CD4-positive, alpha-beta T cell (primary cell): Measurements from ENCODE around the gene PIGZ. TPM values are rescaled to one million over a fixed set of nuclear protein-coding genes. Genes with fewer than 3 reads are reported as not detected.

ENCODE experiments used
- ATAC-seq: fragments of 200-7000 bp; cut with Tn5 transposase; one replicate; pipeline ENCODE4 v1.10.0; 2022; ENCODE audit warnings: mild to moderate bottlenecking; ENCODE audit not compliant: poor library complexity
- CTCF ChIA-PET: fragments of 350-600 bp; sonication (Branson Sonifier 250); formaldehyde crosslinking; loops from one replicate; lab custom pipeline; 2021; ENCODE audit warnings: antibody characterized with exemption, inconsistent platforms; lab: Charles Lee
- POLR2A ChIA-PET: fragments of 350-600 bp; sonication (Branson Sonifier 250); formaldehyde crosslinking; loops from one replicate; lab custom pipeline; 2021; ENCODE audit warnings: antibody characterized with exemption, inconsistent platforms; lab: Charles Lee
- DNase-seq, 14 experiments: peaks; one replicate each; pipeline ENCODE4 v3.0.0-alpha.2; 2013 to 2020; ENCODE audit warnings: mixed read lengths in 2 of 14
- H3K27ac ChIP-seq, 2 donors: one replicate each; pipeline versions ENCODE4 v1.5.1 to v1.7.0; 2013; ENCODE audit warnings: low read length in 2 of 2, low read depth in 1 of 2, mild to moderate bottlenecking in 1 of 2
- H3K27me3 ChIP-seq, 2 experiments: 1 replicate in 1 of 2; 2 replicates in 1 of 2; pipeline versions ENCODE4 v1.6.1 to v1.7.0; 2013; ENCODE audit warnings: low read length in 2 of 2, control low read depth in 1 of 2, mild to moderate bottlenecking in 1 of 2, moderate library complexity in 1 of 2; ENCODE audit not compliant: insufficient read depth in 2 of 2, control insufficient read depth in 1 of 2
- H3K36me3 ChIP-seq: one replicate; pipeline ENCODE4 v1.6.1; 2013; ENCODE audit warnings: low read length, control low read depth; ENCODE audit not compliant: insufficient read depth
- H3K4me1 ChIP-seq: one replicate; pipeline ENCODE4 v1.6.1; 2013; ENCODE audit warnings: low read length, control low read depth; ENCODE audit not compliant: insufficient read depth
- H3K4me3 ChIP-seq: one replicate; pipeline ENCODE4 v1.5.1; 2013; ENCODE audit warnings: mild to moderate bottlenecking, low read length, moderate library complexity
- H3K9me3 ChIP-seq, 2 experiments: 1 replicate in 1 of 2; 2 replicates in 1 of 2; pipeline versions ENCODE4 v1.6.1 to v1.7.0; 2013; ENCODE audit warnings: low read length in 2 of 2, mild to moderate bottlenecking in 2 of 2, control low read depth in 1 of 2, moderate library complexity in 1 of 2; ENCODE audit not compliant: control insufficient read depth in 1 of 2, insufficient read depth in 1 of 2
- H3K27ac Mint-ChIP-seq: one replicate; pipeline ENCODE4 v1.8.0; 2020; ENCODE audit warnings: mixed read lengths
- H3K27me3 Mint-ChIP-seq: one replicate; pipeline ENCODE4 v1.8.0; 2021; ENCODE audit warnings: mixed read lengths
- H3K36me3 Mint-ChIP-seq: one replicate; pipeline ENCODE4 v1.8.0; 2021; ENCODE audit warnings: low read depth, mixed read lengths
- H3K4me1 Mint-ChIP-seq: one replicate; pipeline ENCODE4 v1.8.0; 2021; ENCODE audit warnings: low read depth, mixed read lengths
- H3K4me3 Mint-ChIP-seq: one replicate; pipeline ENCODE4 v1.8.0; 2020; ENCODE audit warnings: mild to moderate bottlenecking, mixed read lengths
- H3K9me3 Mint-ChIP-seq: one replicate; pipeline ENCODE4 v1.8.0; 2020; ENCODE audit warnings: mixed read lengths
- intact Hi-C, 2 experiments: fragments of 100-400 bp; cut with DNase I in 1 of 2; cut with micrococcal nuclease in 1 of 2; formaldehyde crosslinking; loops; one replicate each; pipeline versions ENCODE4 v1.15.1 to v1.9.0; 2023 to 2025; cut with DNase I, micrococcal nuclease
- total RNA-seq, 174 experiments: library from RNA in 2 of 174; stranded (reverse) in 2 of 174; gene quantifications; one replicate each; pipeline ENCODE4 v1.2.3 and lab custom pipeline; 2021 to 2026
- TF ChIP-seq, protein P1 (sequence below): fragments of 200-600 bp; IDR thresholded peaks from one replicate; pipeline ENCODE4 v1.8.0; 2022; ENCODE audit warnings: antibody characterized with exemption, mild to moderate bottlenecking

Gene PIGZ
- total RNA-seq, 2 experiments from 2014 or later, result 0.33 to 0.61 TPM

DNA sequence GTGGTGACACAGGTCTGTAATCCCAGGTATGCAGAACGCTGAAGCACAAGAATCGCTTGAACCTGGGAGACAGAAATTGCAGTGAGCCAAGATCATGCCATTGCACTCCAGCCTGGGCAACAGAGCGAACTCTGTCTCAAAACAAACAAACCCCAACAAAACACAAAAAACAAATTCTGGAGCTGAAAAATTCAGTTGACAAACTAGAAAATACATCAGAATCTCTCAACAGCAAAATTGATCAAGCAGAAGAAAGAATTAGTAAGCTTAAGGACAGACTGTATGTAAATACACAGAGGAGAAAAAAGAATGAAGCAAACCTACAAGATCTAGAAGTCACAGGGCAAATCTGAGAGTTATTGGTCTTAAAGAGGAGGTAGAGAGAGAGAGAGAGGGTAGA, 51.6 kb downstream of the PIGZ start:
- ChIA-PET POLR2A (interaction anchor here (0.5 to 1.4 kb wide), 2 partner anchors 25 to 41 kb away, joined by 3 read pairs; partner anchors contain the start of gene NCBP2), CTCF (interaction anchor here (1.1 kb wide), 1 partner anchor 25 kb away, joined by 3 read pairs; no protein-coding TSS in a partner anchor)
- ATAC-seq (no peak), DNase-seq (no peak)
- Mint-ChIP-seq H3K4me1 (no peaks in the 10 kb centered on the region), H3K27me3 (no peaks in the 10 kb centered on the region), H3K36me3 (peaks cover 53% of the 10 kb centered on the region), H3K27ac (no peak overlapping the region), H3K9me3 (no peaks in the 10 kb centered on the region), H3K4me3 (no peak overlapping the region)
- no peak overlapping the region for H3K4me3 ChIP-seq
- peaks cover 15% of the 10 kb centered on the region for H3K36me3 ChIP-seq
- no peaks in the 10 kb centered on the region for H3K27me3 ChIP-seq
- intact Hi-C loops, result no loop called here
- TF ChIP-seq, protein P1, sequence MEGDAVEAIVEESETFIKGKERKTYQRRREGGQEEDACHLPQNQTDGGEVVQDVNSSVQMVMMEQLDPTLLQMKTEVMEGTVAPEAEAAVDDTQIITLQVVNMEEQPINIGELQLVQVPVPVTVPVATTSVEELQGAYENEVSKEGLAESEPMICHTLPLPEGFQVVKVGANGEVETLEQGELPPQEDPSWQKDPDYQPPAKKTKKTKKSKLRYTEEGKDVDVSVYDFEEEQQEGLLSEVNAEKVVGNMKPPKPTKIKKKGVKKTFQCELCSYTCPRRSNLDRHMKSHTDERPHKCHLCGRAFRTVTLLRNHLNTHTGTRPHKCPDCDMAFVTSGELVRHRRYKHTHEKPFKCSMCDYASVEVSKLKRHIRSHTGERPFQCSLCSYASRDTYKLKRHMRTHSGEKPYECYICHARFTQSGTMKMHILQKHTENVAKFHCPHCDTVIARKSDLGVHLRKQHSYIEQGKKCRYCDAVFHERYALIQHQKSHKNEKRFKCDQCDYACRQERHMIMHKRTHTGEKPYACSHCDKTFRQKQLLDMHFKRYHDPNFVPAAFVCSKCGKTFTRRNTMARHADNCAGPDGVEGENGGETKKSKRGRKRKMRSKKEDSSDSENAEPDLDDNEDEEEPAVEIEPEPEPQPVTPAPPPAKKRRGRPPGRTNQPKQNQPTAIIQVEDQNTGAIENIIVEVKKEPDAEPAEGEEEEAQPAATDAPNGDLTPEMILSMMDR, result no peak
- no peak overlapping the region for H3K27ac ChIP-seq
- no peaks in the 10 kb centered on the region for H3K4me1 ChIP-seq
- no peaks in the 10 kb centered on the region for H3K9me3 ChIP-seq

- H3K27me3 Mint-ChIP-seq, result no peaks in the 10 kb centered on the region
- H3K27me3 ChIP-seq, result no peaks in the 10 kb centered on the region
- POLR2A ChIA-PET, result interaction anchor here (1.4 kb wide), 1 partner anchor 26 kb away, joined by 3 read pairs; the partner anchor contains the start of gene NCBP2
- H3K4me1 ChIP-seq, result no peaks in the 10 kb centered on the region
- no peaks in the 10 kb centered on the region for H3K9me3 Mint-ChIP-seq
- ATAC-seq, result no peak
- H3K4me1 Mint-ChIP-seq, result no peaks in the 10 kb centered on the region
- H3K36me3 ChIP-seq, result peaks cover 12% of the 10 kb centered on the region
- TF ChIP-seq, protein P1, result no peak
- no peak overlapping the region for H3K27ac Mint-ChIP-seq
- intact Hi-C loops, result no loop called here
- peaks cover 56% of the 10 kb centered on the region for H3K36me3 Mint-ChIP-seq
- H3K4me3 Mint-ChIP-seq, result no peak overlapping the region
- DNase-seq, result no peak
- no peak overlapping the region for H3K4me3 ChIP-seq
- H3K27ac ChIP-seq, result no peak overlapping the region
- CTCF ChIA-PET, result no interaction called here
- no peaks in the 10 kb centered on the region for H3K9me3 ChIP-seq
These were observed 52.4 kb downstream of the PIGZ start for GRCh38 chr3:196916221-196916620.

DNA sequence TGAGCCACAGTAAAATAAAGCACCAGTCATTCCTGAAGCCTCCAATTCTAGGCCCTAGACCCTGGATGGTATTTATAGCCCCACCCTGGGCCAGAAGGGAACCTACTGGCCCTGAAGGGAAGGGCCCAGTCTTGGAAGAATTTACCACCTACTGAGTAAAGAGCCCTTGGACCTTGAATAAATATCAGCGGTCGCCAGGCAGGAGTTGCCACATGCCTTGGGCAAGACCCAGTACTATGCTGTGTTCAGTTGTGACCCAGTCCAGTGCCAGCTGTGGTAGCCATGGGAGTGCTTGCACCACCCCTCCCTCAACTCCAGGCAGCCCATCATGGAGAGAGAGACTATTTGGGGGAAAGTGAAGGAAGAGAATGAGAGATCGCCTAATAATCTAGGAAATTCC, 53.3 kb downstream of the PIGZ start:
- ChIA-PET CTCF (no interaction called here), POLR2A (no interaction called here)
- H3K27me3 Mint-ChIP-seq, result no peaks in the 10 kb centered on the region
- Histone ChIP-seq H3K27me3 (no peaks in the 10 kb centered on the region), H3K4me3 (no peak overlapping the region), H3K36me3 (peaks cover 12% of the 10 kb centered on the region), H3K9me3 (no peaks in the 10 kb centered on the region), H3K4me1 (no peaks in the 10 kb centered on the region), H3K27ac (no peak overlapping the region)
- no peak overlapping the region for H3K4me3 Mint-ChIP-seq
- H3K27ac Mint-ChIP-seq, result no peak overlapping the region
- intact Hi-C loops, result no loop called here
- no peaks in the 10 kb centered on the region for H3K9me3 Mint-ChIP-seq
- H3K4me1 Mint-ChIP-seq, result no peaks in the 10 kb centered on the region
- TF ChIP-seq, protein P1, result no peak
- no peak for ATAC-seq
- H3K36me3 Mint-ChIP-seq, result peaks cover 64% of the 10 kb centered on the region
- DNase-seq, result no peak
